Hematopoietic multipotent progenitor cell (in vitro differentiated cells): ENCODE measurements around the gene ZNF844. TPM values are rescaled to one million over a fixed set of nuclear protein-coding genes. Genes with fewer than 3 reads are reported as not detected.
"Not testable (repeated sequence)": the region's sequence is repeated elsewhere in the genome, so short reads cannot be mapped to it uniquely, and the experiment has no call there.

Experiments used
- DNase-seq, 3 donors: peaks; one replicate each; pipeline ENCODE4 v3.0.0-alpha.2; 2011 to 2015; ENCODE audit warnings: low read depth in 2 of 3, low spot score in 2 of 3
- small RNA-seq: library from RNA; depleted of rRNA; stranded (forward); fragments of <200 nt; gene quantifications from one replicate; pipeline ENCODE3, GENCODE V24; 2012
- total RNA-seq: library from RNA; depleted of rRNA; stranded (reverse); fragments of >200 nt; gene quantifications from one replicate; pipeline ENCODE4 v1.2.3, GENCODE V29; 2012

Gene ZNF844
- total RNA-seq, 1 donor: 9.4 TPM

GRCh38 chr19:12092065-12092867, 27.7 kb downstream of the ZNF844 start:
- peak in 2 of 3 donors; percentile 89 to 93 for DNase-seq

DNA sequence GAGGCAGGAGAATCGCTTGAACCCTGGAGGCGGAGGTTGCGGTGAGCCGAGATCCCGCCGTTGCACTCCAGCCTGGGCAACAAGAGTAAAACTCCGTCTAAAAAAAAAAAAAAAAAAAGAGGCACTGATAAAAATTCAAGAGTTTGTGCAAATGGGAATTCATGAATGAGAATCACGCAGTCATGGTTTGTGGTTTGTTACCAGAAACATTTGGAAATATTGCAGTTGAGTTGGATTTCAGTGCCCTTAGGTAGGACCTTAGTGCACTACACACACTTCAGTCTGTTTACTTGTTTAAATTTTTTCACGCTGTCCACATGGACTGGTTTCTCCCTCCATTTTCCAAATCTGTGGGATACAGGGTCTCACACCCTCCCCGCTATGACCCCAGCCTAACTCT, 28.4 kb downstream of the ZNF844 start:
- DNase-seq: peak in 1 of 3 donors; percentile 10

- no peak for DNase-seq
Measured at GRCh38 chr19:12093777-12094176, 29.2 kb downstream of the ZNF844 start.

GRCh38 chr19:12095111-12095790, 30.7 kb downstream of the ZNF844 start:
- no peak for DNase-seq

DNA sequence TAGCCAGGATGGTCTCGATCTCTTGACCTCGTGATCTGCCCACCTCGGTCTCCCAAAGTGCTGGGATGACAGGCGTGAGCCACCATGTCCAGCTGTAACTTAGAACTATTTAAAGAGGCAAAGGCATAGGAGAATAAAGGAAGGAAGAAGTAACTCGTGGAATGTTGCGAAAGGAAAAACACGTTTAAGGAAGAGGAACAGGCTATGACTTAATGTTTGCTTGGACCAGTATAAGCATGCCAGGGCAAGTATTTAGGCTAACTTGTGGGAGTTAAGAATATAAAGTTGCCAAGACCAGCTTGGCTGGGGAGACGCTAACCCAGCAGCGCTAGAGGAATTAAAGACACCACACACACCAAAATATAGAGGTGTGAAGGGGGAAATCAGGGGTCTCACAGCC, 33.5 kb downstream of the ZNF844 start:
- DNase-seq: no peak

- DNase-seq: not testable (repeated sequence)
Measured at GRCh38 chr19:12103909-12104308, 39.4 kb downstream of the ZNF844 start.

DNA sequence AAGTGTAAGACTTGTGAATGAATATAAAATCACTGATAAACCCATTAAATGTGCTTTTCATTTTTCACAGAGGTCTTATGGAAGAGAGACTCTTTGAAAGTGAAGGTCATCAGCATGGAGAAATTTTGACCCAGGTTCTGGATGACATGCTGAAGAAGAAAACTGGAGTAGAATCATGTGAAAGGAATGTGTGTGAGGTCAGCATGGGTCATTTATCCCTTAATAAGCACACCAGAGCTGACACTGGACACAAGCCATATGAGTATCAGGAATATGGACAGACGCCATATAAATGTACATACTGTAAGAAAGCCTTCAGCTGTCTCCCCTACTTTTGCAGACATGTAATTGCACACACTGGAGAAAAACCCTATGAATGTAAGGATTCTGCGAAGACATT, 46.6 kb downstream of the ZNF844 start:
- no peak for DNase-seq

DNA sequence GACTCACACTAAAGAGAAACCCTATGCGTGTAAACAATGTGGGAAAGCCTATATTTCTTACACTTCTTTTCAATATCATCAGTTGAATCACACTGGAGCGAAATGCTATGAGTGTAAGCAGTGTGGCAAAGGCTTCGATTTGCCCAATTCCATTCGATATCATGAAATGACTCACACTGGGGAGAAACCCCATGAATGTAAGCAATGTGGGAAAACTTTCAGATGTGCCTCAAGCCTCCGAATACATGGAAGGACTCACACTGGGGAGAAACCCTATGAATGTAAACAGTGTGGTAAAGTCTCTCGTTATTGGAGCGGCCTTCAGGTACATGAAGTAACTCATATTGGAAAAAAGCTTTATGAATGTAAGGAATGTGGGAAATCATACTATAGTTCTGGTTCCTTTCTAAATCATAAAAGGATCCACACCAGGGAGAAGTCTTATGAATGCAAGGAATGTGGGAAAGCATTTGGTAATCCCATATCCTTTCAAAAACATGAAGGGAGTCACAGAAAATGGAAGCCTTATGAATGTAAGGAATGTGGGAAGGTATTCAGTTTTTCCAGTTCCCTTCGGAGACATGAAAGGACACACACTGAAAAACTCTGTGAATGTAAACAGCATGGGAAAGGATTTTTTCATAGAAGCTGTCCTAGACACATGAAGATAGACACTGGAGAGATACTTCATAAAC, 47.6 kb downstream of the ZNF844 start:
- no peak for DNase-seq

- no peak for DNase-seq
Measured at GRCh38 chr19:12112701-12113100, 48.2 kb downstream of the ZNF844 start.

DNA sequence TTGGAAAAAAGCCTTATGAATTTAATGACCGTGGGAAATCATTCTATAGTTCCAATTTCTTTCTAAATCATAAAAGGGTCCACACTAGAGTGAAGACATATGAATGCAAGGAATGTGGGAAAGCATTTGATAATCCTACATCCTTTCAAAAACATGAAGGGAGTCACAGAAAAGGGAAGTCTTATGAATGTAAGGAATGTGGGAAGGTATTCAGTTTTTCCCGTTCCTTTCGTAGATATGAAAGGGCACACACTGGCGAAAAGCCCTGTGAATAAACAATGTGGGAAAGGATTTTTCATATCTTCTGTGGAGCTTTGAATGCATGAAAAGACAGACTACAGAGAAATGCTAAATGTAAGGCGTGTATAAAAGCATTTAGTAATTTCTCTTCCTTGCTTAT, 48.6 kb downstream of the ZNF844 start:
- no peak for DNase-seq

DNA sequence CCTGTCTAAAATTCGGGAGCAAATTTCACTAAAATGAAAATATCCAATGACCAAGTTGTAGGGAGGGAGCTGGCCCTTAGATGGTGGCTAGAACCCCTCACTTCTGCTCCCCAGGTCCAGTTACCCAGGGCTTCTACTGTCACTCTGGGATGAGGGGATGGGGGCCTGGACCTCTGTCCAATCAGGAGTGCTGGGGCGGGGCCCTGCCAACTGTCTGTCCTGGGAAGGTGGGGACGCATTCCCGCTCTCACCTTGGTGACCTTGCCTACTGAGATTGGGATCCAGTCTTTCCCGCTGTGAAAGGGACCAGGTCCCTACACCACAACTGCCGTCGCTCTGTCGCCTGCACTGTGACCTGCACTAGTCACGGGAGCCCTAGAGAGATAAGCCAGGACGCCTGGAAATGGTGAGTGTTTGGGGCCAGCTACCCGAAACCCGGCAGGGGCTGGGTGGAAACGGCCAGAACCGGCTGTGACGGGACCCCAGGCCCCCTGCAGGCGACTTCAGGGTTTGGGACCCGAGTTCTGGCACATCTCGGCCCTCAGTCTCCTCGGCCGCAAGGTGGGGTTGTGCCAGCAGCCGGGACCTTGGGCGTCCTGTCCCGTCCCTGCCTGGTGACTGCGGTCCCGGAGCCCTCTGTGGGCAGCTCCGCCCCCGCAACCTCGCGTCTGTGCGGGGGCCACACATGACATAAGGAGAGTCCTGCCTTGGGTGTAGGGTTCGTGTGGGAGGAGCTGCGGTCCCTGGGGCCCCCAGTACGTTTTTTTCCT, 52.9 kb downstream of the ZNF844 start:
- no peak for DNase-seq

DNA sequence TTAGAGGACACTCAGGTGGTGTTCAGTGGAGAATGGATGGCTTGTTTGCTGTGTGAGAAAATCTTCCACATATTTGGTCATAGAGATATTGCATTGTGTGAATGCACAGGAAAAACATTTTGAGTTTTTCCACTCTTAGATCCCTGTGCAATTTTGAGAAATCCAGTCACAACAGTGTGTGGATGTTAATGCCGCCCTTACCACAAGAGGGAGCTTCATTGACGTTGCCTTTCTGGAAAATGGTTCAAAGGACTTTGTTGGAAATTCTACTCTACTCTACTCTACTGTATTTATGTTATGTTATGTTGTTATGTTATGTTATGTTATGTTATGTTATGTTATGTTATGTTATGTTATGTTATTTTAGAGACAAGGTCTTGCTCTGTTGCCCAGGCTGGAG, 62.2 kb downstream of the ZNF844 start:
- DNase-seq: peak in 2 of 3 donors; percentile 19 to 35

Small RNAs within 50 kb of the gene (small RNA-seq; reads per million reads assigned to genes)
- gene RF00019: not detected
- gene RNA5SP465: not detected
- gene RNA5SP466: not detected
- not detected for gene RNA5SP467

Other genes with a start within 250 kb of the ZNF844 start
- gene ZNF439, start 216.0 kb upstream of the ZNF844 start, total RNA-seq: 20.2 TPM
- 14.5 TPM for gene ZNF69, start 176.9 kb upstream of the ZNF844 start, total RNA-seq
- 4.3 TPM for gene ZNF700, start 139.6 kb upstream of the ZNF844 start, total RNA-seq
- 1.6 TPM for gene ZNF763, start 99.7 kb upstream of the ZNF844 start, total RNA-seq
- gene ZNF433, start 29.1 kb upstream of the ZNF844 start, total RNA-seq: 1.3 TPM
- gene ZNF878, start 11.8 kb upstream of the ZNF844 start, total RNA-seq: under 0.01 TPM
- 3.5 TPM for gene ZNF20, start 75.6 kb downstream of the ZNF844 start, total RNA-seq
- 5.4 TPM for gene ZNF625, start 92.0 kb downstream of the ZNF844 start, total RNA-seq
- 7.8 TPM for gene ZNF136, start 98.4 kb downstream of the ZNF844 start, total RNA-seq
- 9.7 TPM for gene ZNF44, start 230.2 kb downstream of the ZNF844 start, total RNA-seq